RWPE2 (cell line): ENCODE measurements around the gene SEMA5B.
A peak's percentile ranks its signal among the peaks of the same experiment; 100 is the strongest.

Experiments
- ATAC-seq: fragments of 200-7000 bp; cut with Tn5 transposase; 3 replicates; pipeline ENCODE4 v1.9.1; 2021; ENCODE audit warnings: low read depth
- DNase-seq: peaks from one replicate; pipeline ENCODE4 v3.0.0-alpha.2; 2020; ENCODE audit warnings: low spot score
- H3K27ac ChIP-seq: fragments of 450-650 bp; 2 replicates; pipeline ENCODE4 v1.5.1; 2017; ENCODE audit warnings: mild to moderate bottlenecking; ENCODE audit not compliant: poor library complexity, severe bottlenecking
- H3K27me3 ChIP-seq: fragments of 250-450 bp; sonication (Bioruptor Pico); 2 replicates; pipeline ENCODE4 v1.5.1; 2021; ENCODE audit warnings: mild to moderate bottlenecking, moderate library complexity; ENCODE audit not compliant: insufficient read depth, poor library complexity, severe bottlenecking
- H3K36me3 ChIP-seq: fragments of 250-450 bp; sonication (Bioruptor Pico); 2 replicates; pipeline ENCODE4 v1.5.1; 2020; ENCODE audit warnings: low read depth, mild to moderate bottlenecking, moderate library complexity
- H3K4me1 ChIP-seq: fragments of 250-450 bp; sonication (Bioruptor Pico); 2 replicates; pipeline ENCODE4 v1.5.1; 2021; ENCODE audit warnings: mild to moderate bottlenecking, moderate library complexity; ENCODE audit not compliant: insufficient read depth, poor library complexity, severe bottlenecking
- H3K4me3 ChIP-seq: fragments of 250-450 bp; sonication (Bioruptor Pico); 2 replicates; pipeline ENCODE4 v1.5.1; 2021; ENCODE audit warnings: mild to moderate bottlenecking, moderate library complexity; ENCODE audit not compliant: severe bottlenecking
- H3K9me3 ChIP-seq: fragments of 250-450 bp; sonication (Bioruptor Pico); 2 replicates; pipeline ENCODE4 v1.5.1; 2021; ENCODE audit warnings: mild to moderate bottlenecking, moderate library complexity; ENCODE audit not compliant: severe bottlenecking
- TF ChIP-seq, protein P1 (sequence below): fragments of 450-650 bp; IDR thresholded peaks from one replicate; pipeline ENCODE4 v1.5.1; 2017; ENCODE audit warnings: mild to moderate bottlenecking, moderate library complexity; ENCODE audit not compliant: poor library complexity, severe bottlenecking

Gene SEMA5B

DNA sequence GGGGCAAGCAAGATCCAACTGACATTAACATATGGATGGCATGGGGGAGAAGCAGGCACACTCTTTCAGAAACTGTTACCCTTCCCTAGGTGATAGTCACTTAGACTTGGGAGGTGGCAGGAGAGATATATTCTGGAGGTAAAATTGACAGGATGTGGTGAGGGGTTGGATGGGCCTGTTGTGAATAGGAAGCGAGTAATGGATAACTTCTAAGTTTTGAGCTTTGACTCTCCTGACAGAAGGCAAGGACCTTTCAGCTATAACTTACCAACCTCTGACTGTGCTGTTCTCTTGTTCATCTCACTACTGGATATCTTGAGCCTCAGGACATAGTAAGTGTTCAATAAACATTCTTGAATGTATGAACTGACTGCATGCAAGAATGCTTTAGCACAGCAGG is 37.4 kb upstream of the SEMA5B start:
- H3K9me3 ChIP-seq: no peaks in the 10 kb centered on the region
- no peaks in the 10 kb centered on the region for H3K27me3 ChIP-seq
- peaks cover 11% of the 10 kb centered on the region for H3K4me1 ChIP-seq
- H3K27ac ChIP-seq: no peak overlapping the region
- TF ChIP-seq, protein P1, sequence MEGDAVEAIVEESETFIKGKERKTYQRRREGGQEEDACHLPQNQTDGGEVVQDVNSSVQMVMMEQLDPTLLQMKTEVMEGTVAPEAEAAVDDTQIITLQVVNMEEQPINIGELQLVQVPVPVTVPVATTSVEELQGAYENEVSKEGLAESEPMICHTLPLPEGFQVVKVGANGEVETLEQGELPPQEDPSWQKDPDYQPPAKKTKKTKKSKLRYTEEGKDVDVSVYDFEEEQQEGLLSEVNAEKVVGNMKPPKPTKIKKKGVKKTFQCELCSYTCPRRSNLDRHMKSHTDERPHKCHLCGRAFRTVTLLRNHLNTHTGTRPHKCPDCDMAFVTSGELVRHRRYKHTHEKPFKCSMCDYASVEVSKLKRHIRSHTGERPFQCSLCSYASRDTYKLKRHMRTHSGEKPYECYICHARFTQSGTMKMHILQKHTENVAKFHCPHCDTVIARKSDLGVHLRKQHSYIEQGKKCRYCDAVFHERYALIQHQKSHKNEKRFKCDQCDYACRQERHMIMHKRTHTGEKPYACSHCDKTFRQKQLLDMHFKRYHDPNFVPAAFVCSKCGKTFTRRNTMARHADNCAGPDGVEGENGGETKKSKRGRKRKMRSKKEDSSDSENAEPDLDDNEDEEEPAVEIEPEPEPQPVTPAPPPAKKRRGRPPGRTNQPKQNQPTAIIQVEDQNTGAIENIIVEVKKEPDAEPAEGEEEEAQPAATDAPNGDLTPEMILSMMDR: no peak
- no peaks in the 10 kb centered on the region for H3K36me3 ChIP-seq
- no peak overlapping the region for H3K4me3 ChIP-seq
- DNase-seq: no peak
- peak; percentile 4; the same call in 1 of the 3 replicates for ATAC-seq

DNA sequence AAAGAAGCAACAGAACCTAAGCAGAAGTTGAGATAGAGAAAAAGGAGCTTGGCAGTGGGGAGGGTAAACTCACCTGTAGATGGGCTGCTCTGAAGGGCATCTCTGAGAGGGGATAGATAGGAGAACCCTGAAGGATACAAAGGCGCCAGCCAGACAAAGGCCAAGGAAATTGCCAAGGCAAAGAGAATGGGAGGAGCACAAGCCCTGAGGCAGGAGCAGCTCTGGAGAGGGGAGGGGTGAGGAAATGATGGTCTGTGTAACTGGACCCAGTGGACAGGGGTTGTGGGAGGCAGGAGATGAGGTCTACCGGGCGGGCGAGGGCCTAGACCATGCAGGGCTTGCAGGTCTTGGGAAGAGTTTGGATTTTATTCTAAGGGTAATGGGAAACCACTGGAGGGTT is 36.9 kb upstream of the SEMA5B start:
- TF ChIP-seq, protein P1: no peak
- Histone ChIP-seq H3K4me1 (peaks cover 10% of the 10 kb centered on the region), H3K36me3 (no peaks in the 10 kb centered on the region), H3K27ac (no peak overlapping the region), H3K9me3 (no peaks in the 10 kb centered on the region), H3K27me3 (no peaks in the 10 kb centered on the region), H3K4me3 (no peak overlapping the region)
- no peak for ATAC-seq
- no peak for DNase-seq

DNA sequence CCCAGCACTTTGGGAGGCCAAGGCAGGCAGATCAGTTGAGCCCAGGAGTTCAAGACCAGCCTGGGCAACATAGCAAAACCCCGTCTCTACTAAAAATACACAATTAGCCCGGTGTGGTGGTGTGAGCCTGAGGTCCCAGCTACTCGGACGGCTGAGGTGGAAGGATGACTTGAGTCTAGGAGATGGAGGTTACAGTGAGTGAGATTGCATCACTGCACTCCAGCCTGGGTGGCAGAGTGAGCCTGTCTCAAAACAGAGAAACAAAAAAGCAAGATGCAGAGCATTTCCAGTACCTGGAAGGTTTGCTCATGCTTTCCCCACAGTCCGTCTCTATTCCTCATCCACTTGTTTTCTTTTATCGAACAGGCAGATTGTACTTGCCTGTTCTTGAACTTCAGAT is 35.5 kb upstream of the SEMA5B start:
- Histone ChIP-seq H3K4me1 (peaks cover 2% of the 10 kb centered on the region), H3K9me3 (no peaks in the 10 kb centered on the region), H3K27ac (no peak overlapping the region), H3K36me3 (no peaks in the 10 kb centered on the region), H3K4me3 (no peak overlapping the region), H3K27me3 (no peaks in the 10 kb centered on the region)
- no peak for DNase-seq
- ATAC-seq: no peak
- TF ChIP-seq, protein P1: no peak

DNA sequence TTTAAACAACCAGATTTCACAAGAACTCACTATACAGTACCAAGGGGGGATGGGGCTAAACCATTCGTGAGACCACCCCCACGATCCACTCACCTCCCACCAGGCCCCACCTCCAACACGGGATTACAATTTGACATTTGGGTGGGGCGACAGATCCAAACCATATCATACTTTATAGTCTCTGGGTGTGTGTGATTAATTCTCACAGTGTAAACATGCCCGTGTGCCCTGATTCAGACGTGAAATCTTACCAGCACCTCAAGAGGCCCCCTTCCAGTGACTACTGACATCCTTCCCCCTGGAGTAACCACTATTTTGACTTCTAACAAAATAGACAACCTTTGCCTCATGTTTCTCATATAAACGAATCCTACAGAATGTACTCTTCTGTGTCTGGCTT is 34.3 kb upstream of the SEMA5B start:
- ATAC-seq: no peak
- Histone ChIP-seq H3K36me3 (no peaks in the 10 kb centered on the region), H3K27ac (no peak overlapping the region), H3K4me1 (peaks cover 3% of the 10 kb centered on the region), H3K9me3 (no peaks in the 10 kb centered on the region), H3K4me3 (no peak overlapping the region), H3K27me3 (no peaks in the 10 kb centered on the region)
- DNase-seq: no peak
- TF ChIP-seq, protein P1: no peak

DNA sequence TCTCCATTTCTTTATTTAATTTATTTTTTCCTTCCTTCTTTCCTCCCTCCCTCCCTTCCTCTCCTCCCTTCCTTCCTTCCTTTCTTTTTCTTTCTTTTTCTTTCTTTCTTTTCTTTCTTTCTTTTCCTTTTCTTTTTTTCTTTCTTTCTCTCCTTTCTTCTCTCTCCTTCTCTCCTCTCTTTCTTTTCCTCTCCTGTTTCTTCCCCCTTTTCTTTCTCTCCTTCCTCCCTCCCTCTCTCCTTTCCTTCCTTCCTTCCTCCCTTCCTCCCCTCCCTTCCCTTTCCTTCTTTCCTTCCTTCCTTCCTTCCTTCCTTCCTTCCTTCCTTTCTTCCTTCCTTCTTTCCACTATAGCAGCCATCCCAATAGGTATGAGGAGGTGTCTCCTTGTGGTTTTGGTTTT is 32.5 kb upstream of the SEMA5B start:
- TF ChIP-seq, protein P1: no peak
- no peaks in the 10 kb centered on the region for H3K36me3 ChIP-seq
- H3K27ac ChIP-seq: no peak overlapping the region
- peaks cover 4% of the 10 kb centered on the region for H3K4me1 ChIP-seq
- no peak overlapping the region for H3K4me3 ChIP-seq
- no peaks in the 10 kb centered on the region for H3K9me3 ChIP-seq
- ATAC-seq (no peak), DNase-seq (no peak)
- H3K27me3 ChIP-seq: no peaks in the 10 kb centered on the region
